ENCODE data around the gene HNRNPA2B1.
"Not testable (repeated sequence)": the region's sequence is repeated elsewhere in the genome, so short reads cannot be mapped to it uniquely, and the experiment has no call there.

Gene HNRNPA2B1

GRCh38 chr7:26188957-26189541 is 11.5 kb downstream of the HNRNPA2B1 start:
- Histone ChIP-seq H3K9ac (ENCODE audit: low read depth, low read length) (no peak overlapping the region), H3K36me3 (ENCODE audit: insufficient read depth, low read length) (peaks cover 90% of the 10 kb centered on the region), H3K27me3 (ENCODE audit: control insufficient read depth, insufficient read depth, low read length) (no peaks in the 10 kb centered on the region), H3K4me3 (ENCODE audit: low read length) (no peak overlapping the region), H3K9me3 (replicated peaks; ENCODE audit: low read length) (no peaks in the 10 kb centered on the region), H3K4me1 (ENCODE audit: control insufficient read depth, insufficient read depth, low read length) (peaks cover 5% of the 10 kb centered on the region), H3K4me2 (ENCODE audit: low read length) (no peak overlapping the region)

GRCh38 chr7:26188206-26188956 is 12.2 kb downstream of the HNRNPA2B1 start:
- Histone ChIP-seq H3K4me1 (ENCODE audit: control insufficient read depth, insufficient read depth, low read length) (peaks cover 1% of the 10 kb centered on the region), H3K27me3 (ENCODE audit: control insufficient read depth, insufficient read depth, low read length) (no peaks in the 10 kb centered on the region), H3K36me3 (ENCODE audit: insufficient read depth, low read length) (peaks cover 83% of the 10 kb centered on the region), H3K9me3 (replicated peaks; ENCODE audit: low read length) (no peaks in the 10 kb centered on the region), H3K4me2 (ENCODE audit: low read length) (no peak overlapping the region), H3K9ac (ENCODE audit: low read depth, low read length) (no peak overlapping the region), H3K4me3 (ENCODE audit: low read length) (no peak overlapping the region)

GRCh38 chr7:26187380-26188205 is 13.0 kb downstream of the HNRNPA2B1 start:
- H3K27me3 ChIP-seq (ENCODE audit: control insufficient read depth, insufficient read depth, low read length) = no peaks in the 10 kb centered on the region
- no peak overlapping the region for H3K4me3 ChIP-seq (ENCODE audit: low read length)
- H3K4me2 ChIP-seq (ENCODE audit: low read length) = no peak overlapping the region
- H3K4me1 ChIP-seq (ENCODE audit: control insufficient read depth, insufficient read depth, low read length) = no peaks in the 10 kb centered on the region
- no peaks in the 10 kb centered on the region for H3K9me3 ChIP-seq (replicated peaks; ENCODE audit: low read length)
- H3K9ac ChIP-seq (ENCODE audit: low read depth, low read length) = no peak overlapping the region
- H3K36me3 ChIP-seq (ENCODE audit: insufficient read depth, low read length) = peaks cover 75% of the 10 kb centered on the region

GRCh38 chr7:26186364-26187311 is 13.9 kb downstream of the HNRNPA2B1 start:
- Histone ChIP-seq H3K4me3 (ENCODE audit: low read length) (no peak overlapping the region), H3K36me3 (ENCODE audit: insufficient read depth, low read length) (peaks cover 65% of the 10 kb centered on the region), H3K4me1 (ENCODE audit: control insufficient read depth, insufficient read depth, low read length) (no peaks in the 10 kb centered on the region), H3K9ac (ENCODE audit: low read depth, low read length) (no peak overlapping the region), H3K27me3 (ENCODE audit: control insufficient read depth, insufficient read depth, low read length) (no peaks in the 10 kb centered on the region), H3K9me3 (replicated peaks; ENCODE audit: low read length) (no peaks in the 10 kb centered on the region), H3K4me2 (ENCODE audit: low read length) (no peak overlapping the region)

GRCh38 chr7:26185844-26186180 is 14.7 kb downstream of the HNRNPA2B1 start:
- no peaks in the 10 kb centered on the region for H3K4me1 ChIP-seq (ENCODE audit: control insufficient read depth, insufficient read depth, low read length)
- peaks cover 57% of the 10 kb centered on the region for H3K36me3 ChIP-seq (ENCODE audit: insufficient read depth, low read length)

GRCh38 chr7:26185131-26185843 is 15.3 kb downstream of the HNRNPA2B1 start:
- Histone ChIP-seq H3K9me3 (replicated peaks; ENCODE audit: low read length) (no peaks in the 10 kb centered on the region), H3K36me3 (ENCODE audit: insufficient read depth, low read length) (peaks cover 52% of the 10 kb centered on the region), H3K4me3 (ENCODE audit: low read length) (no peak overlapping the region), H3K4me1 (ENCODE audit: control insufficient read depth, insufficient read depth, low read length) (no peaks in the 10 kb centered on the region), H3K27me3 (ENCODE audit: control insufficient read depth, insufficient read depth, low read length) (no peaks in the 10 kb centered on the region), H3K4me2 (ENCODE audit: low read length) (no peak overlapping the region), H3K9ac (ENCODE audit: low read depth, low read length) (no peak overlapping the region)

More at GRCh38 chr7:26185844-26186180, 14.7 kb downstream of the HNRNPA2B1 start:
- Histone ChIP-seq H3K4me3 (ENCODE audit: low read length) (no peak overlapping the region), H3K4me2 (ENCODE audit: low read length) (no peak overlapping the region), H3K9ac (ENCODE audit: low read depth, low read length) (no peak overlapping the region), H3K27me3 (ENCODE audit: control insufficient read depth, insufficient read depth, low read length) (no peaks in the 10 kb centered on the region), H3K9me3 (replicated peaks; ENCODE audit: low read length) (no peaks in the 10 kb centered on the region)

- peaks cover 44% of the 10 kb centered on the region for H3K36me3 ChIP-seq (ENCODE audit: insufficient read depth, low read length)
- not testable (repeated sequence) for H3K4me3 ChIP-seq (ENCODE audit: low read length); H3K4me1 ChIP-seq (ENCODE audit: control insufficient read depth, insufficient read depth, low read length); H3K9me3 ChIP-seq (replicated peaks; ENCODE audit: low read length); H3K9ac ChIP-seq (ENCODE audit: low read depth, low read length); H3K4me2 ChIP-seq (ENCODE audit: low read length); H3K27me3 ChIP-seq (ENCODE audit: control insufficient read depth, insufficient read depth, low read length)
Measured at GRCh38 chr7:26184281-26185101, 16.1 kb downstream of the HNRNPA2B1 start.

GRCh38 chr7:26183545-26184280 is 16.8 kb downstream of the HNRNPA2B1 start:
- no peak overlapping the region for H3K9ac ChIP-seq (ENCODE audit: low read depth, low read length)
- no peaks in the 10 kb centered on the region for H3K9me3 ChIP-seq (replicated peaks; ENCODE audit: low read length)
- H3K36me3 ChIP-seq (ENCODE audit: insufficient read depth, low read length) = peaks cover 36% of the 10 kb centered on the region
- H3K4me3 ChIP-seq (ENCODE audit: low read length) = no peak overlapping the region
- H3K27me3 ChIP-seq (ENCODE audit: control insufficient read depth, insufficient read depth, low read length) = no peaks in the 10 kb centered on the region
- H3K4me1 ChIP-seq (ENCODE audit: control insufficient read depth, insufficient read depth, low read length) = no peaks in the 10 kb centered on the region
- H3K4me2 ChIP-seq (ENCODE audit: low read length) = no peak overlapping the region

GRCh38 chr7:26182706-26183105 is 17.8 kb downstream of the HNRNPA2B1 start:
- Histone ChIP-seq H3K36me3 (ENCODE audit: insufficient read depth, low read length) (peaks cover 26% of the 10 kb centered on the region), H3K27me3 (ENCODE audit: control insufficient read depth, insufficient read depth, low read length) (no peaks in the 10 kb centered on the region), H3K4me1 (ENCODE audit: control insufficient read depth, insufficient read depth, low read length) (no peaks in the 10 kb centered on the region), H3K9ac (ENCODE audit: low read depth, low read length) (no peak overlapping the region), H3K4me3 (ENCODE audit: low read length) (no peak overlapping the region), H3K9me3 (replicated peaks; ENCODE audit: low read length) (no peaks in the 10 kb centered on the region), H3K4me2 (ENCODE audit: low read length) (no peak overlapping the region)

Data from skeletal muscle satellite cell (primary cell).